ENCODE measurements around the gene ARSK.

ARSK gene

GRCh38 chr5:95600557-95600956 lies 45.7 kb downstream of the ARSK start:
- DNase-seq (ENCODE audit: low spot score), result no peak
- TF ChIP-seq CTCF (IDR thresholded peaks at IDR 0.05; ENCODE audit: borderline replicate concordance, control extremely low read depth, extremely low read depth, insufficient read depth, missing control alignments), result no peak
- in situ Hi-C loops (cut with MboI; ENCODE audit: low sequenced_read_pairs, unreplicated experiment), result no loop called here

DNA sequence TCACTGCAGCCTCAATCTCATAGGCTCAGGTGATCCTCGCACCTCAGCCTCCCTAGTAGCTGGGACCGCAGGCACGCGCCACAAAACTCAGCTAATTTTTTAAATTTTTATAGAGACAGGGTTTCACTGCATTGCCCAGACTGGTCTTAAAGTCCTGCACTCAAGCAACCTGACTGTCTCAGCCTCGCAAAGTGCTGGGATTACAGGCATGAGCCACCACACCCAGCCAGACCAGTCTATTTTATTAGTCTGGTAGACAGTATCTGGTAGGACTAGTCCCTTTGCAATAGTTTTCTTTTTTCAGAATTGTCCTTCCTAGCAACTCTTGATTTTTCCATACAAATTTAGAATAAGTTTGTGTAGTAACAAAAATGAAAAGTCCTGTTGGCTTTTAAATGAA lies 50.9 kb downstream of the ARSK start:
- no peak for DNase-seq (ENCODE audit: low spot score)
- in situ Hi-C loops (cut with MboI; ENCODE audit: low sequenced_read_pairs, unreplicated experiment), result no loop called here
- no peak for TF ChIP-seq CTCF (IDR thresholded peaks at IDR 0.05; ENCODE audit: borderline replicate concordance, control extremely low read depth, extremely low read depth, insufficient read depth, missing control alignments)

DNA sequence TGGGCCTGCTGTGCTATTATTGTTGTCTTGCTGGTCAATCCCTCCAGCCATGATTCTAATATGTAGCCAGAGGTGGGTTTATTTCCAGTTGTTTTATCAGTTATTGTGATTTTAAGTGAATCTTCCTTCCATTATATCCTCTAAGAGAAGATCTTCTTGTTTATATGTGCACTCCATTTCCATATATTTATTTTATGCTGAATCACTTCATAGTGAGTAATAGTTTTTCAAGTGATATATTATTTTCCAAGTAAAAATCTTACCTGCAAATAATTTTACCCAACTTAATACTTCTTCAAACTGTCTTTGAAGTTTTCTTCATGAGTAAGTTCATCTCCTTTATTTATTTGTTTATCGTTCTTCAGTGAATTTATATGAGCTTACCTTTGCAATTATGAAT lies 51.5 kb downstream of the ARSK start:
- TF ChIP-seq CTCF (IDR thresholded peaks at IDR 0.05; ENCODE audit: borderline replicate concordance, control extremely low read depth, extremely low read depth, insufficient read depth, missing control alignments), result no peak
- in situ Hi-C loops (cut with MboI; ENCODE audit: low sequenced_read_pairs, unreplicated experiment), result no loop called here
- no peak for DNase-seq (ENCODE audit: low spot score)

- DNase-seq (ENCODE audit: low spot score), result no peak
- in situ Hi-C loops (cut with MboI; ENCODE audit: low sequenced_read_pairs, unreplicated experiment), result no loop called here
- no peak for TF ChIP-seq CTCF (IDR thresholded peaks at IDR 0.05; ENCODE audit: borderline replicate concordance, control extremely low read depth, extremely low read depth, insufficient read depth, missing control alignments)
Observed at GRCh38 chr5:95609711-95610110, 54.8 kb downstream of the ARSK start.

GRCh38 chr5:95610546-95610945 lies 55.6 kb downstream of the ARSK start:
- in situ Hi-C loops (cut with MboI; ENCODE audit: low sequenced_read_pairs, unreplicated experiment), result no loop called here

DNA sequence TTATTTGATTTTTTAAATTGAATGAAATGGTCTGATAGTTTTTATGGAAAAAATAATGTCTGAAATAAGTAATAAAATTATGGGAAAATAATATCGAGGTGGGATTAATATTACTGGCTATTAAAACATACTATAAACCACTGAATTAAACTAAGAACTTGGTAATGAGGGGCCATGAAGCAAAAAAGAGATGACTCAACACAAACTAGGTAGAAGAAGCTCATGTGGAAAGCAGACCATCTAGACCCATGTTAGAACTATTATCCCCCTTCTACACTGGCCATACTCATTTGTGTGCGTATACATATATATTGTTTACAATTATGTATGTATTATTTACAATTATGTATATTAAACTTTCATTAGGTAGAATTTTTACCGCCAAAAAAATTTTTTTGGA lies 56.5 kb downstream of the ARSK start:
- TF ChIP-seq CTCF (IDR thresholded peaks at IDR 0.05; ENCODE audit: borderline replicate concordance, control extremely low read depth, extremely low read depth, insufficient read depth, missing control alignments), result no peak
- in situ Hi-C loops (cut with MboI; ENCODE audit: low sequenced_read_pairs, unreplicated experiment), result no loop called here

More at GRCh38 chr5:95610546-95610945, 55.6 kb downstream of the ARSK start:
- no peak for DNase-seq (ENCODE audit: low spot score)
- TF ChIP-seq CTCF (IDR thresholded peaks at IDR 0.05; ENCODE audit: borderline replicate concordance, control extremely low read depth, extremely low read depth, insufficient read depth, missing control alignments), result no peak

DNA sequence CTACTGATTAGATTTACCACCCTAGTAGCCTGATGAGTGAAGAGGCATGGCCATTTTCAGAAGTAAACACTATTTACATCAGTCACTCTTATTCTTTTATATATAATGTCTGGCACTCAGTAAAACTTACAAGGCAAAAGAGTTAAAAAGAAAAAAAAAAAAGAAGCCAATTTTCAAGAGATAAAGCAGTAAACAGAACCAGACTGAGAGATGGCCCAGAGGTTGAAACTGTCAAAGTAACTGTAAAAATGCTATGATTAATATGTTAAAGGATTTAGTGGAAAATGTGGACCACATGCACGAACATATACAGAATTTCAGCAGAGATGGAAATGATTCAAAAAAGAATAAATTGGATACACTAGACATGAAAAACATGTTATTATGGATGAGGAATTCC lies 58.6 kb downstream of the ARSK start:
- no peak for TF ChIP-seq CTCF (IDR thresholded peaks at IDR 0.05; ENCODE audit: borderline replicate concordance, control extremely low read depth, extremely low read depth, insufficient read depth, missing control alignments)
- in situ Hi-C loops (cut with MboI; ENCODE audit: low sequenced_read_pairs, unreplicated experiment), result no loop called here
- DNase-seq (ENCODE audit: low spot score), result no peak

More for the DNA sequence above, 56.5 kb downstream of the ARSK start:
- no peak for DNase-seq (ENCODE audit: low spot score)
